Fibroblast of peridontal ligament (primary cell): ENCODE measurements around the gene USP49.
"Not testable (repeated sequence)": the region's sequence is repeated elsewhere in the genome, so short reads cannot be mapped to it uniquely, and the experiment has no call there.

Experiments
- DNase-seq: peaks from one replicate; pipeline ENCODE4 v3.0.0-alpha.2; 2010; ENCODE audit errors: extremely low read depth

The USP49 gene

DNA sequence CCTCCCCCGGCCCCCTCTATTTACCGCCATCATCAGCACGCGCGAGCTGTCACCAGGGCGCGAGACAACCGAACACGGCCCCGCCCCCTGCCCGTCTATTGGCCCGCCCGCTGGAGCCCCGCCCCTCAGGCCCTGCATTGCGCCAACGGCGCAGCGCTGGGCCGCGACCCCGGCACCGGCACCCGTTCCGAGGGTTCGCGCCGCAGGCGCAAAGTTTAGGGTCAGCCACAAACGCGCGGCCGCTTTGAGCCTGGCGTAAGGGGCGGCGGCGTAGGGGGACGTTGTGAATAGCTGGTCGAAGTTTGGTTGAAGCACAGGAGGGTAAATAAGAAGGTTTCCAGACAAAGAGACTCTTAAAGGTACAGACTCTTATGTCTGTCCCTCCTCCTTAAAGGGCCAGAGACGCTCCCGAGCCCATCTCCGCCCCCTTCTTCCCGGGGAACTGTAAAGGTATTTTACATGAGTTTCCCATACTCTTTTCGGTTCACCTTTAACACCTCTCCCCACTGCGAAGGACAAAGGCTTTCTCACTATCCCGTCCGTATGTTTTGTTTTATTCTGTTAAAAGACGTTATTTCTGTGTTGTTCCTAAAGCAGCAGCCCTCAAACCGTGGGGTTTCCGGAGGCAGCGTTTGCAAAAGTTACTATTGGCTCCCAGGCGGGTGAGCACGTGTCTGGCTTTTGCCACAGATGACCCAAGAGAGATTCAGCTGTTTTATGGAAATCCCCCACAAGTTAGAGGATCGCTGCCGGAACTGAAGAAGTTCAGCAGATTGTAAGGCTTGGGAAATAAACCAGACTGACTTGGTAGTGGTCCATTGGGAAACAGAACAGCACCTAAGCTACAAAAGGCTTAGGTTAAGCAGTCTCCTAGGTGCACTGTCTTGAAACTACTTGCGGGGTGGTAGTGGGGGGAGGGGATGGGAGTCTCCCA is at the start of gene USP49:
Gene USP49, minus strand, starts transcription at position 76 of the 934 bp plus-strand sequence. CDS start 88,392 bp downstream, outside the sequence.
- peak; percentile 81 for DNase-seq

DNA sequence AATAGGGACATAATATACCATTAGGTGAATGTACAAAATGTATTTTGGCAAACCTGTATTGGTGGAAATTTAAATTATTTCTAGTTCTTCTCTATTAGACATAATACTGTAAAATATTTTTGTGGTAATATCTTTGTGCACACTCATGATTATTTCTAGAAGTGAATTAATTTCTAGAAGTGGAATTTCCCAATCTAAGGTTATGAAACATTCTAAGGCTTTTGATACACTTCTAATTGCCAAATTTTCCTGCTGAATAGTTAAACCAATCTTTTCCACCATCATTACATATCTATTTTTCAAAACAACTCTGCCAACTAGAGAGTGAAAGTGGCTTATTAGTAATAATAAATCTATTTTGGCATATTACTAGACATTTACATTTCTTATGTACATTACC is 48.3 kb upstream of the USP49 start:
- DNase-seq: no peak

DNA sequence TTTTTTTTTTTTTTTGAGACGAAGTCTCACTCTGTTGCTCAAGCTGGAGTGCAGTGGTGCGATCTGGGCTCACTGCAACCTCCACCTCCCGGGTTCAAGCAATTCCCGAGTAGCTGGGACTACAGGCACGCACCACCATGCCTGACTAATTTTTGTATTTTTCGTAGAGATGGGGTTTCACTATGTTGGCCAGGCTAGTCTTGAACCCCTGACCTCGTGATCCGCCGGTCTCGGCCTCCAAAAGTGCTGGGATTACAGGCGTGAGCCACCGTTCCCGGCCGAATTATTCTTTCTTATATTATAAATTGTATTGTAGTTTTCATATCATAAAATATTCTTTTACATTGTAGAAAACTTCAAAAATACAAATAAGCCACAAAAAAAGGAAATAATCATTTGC is 47.7 kb upstream of the USP49 start:
- DNase-seq: not testable (repeated sequence)

DNA sequence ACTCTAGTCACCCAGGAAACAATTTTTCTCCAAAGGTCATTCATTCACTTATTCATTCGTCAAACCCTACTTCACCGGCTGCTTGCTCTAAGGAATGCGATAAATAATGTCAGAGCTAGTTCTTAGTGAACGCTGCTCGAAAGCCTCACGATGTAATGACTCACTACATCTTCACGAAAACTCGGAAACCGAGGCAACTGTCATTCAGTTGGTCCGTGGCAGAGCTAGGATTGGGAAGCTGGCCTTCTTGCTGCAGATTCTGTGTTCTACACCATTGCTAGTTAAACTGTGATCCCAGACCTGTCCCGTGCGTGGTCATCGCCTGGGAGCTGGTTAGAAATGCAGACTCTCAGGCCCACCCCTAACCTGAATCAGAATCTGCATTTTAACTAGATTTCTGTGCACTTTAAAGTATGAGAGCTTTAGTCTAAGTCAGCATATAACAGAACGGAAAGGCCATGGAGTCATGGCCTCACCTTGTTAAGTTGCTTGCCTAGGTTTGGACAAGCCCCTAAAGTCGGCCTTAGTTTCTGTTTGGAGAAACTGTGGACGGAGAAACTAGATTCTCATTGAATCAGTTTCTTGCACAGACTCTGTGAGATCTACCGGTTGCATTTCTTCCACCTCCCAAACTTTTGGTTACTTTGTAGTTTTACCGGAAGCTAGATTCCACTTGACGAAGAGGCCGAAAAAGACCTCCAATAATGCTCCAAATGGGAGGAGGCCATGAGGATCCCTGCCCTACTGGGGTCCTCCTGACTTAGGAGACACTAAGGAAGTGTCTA is 47.1 kb upstream of the USP49 start:
- DNase-seq: peak; percentile 77

DNA sequence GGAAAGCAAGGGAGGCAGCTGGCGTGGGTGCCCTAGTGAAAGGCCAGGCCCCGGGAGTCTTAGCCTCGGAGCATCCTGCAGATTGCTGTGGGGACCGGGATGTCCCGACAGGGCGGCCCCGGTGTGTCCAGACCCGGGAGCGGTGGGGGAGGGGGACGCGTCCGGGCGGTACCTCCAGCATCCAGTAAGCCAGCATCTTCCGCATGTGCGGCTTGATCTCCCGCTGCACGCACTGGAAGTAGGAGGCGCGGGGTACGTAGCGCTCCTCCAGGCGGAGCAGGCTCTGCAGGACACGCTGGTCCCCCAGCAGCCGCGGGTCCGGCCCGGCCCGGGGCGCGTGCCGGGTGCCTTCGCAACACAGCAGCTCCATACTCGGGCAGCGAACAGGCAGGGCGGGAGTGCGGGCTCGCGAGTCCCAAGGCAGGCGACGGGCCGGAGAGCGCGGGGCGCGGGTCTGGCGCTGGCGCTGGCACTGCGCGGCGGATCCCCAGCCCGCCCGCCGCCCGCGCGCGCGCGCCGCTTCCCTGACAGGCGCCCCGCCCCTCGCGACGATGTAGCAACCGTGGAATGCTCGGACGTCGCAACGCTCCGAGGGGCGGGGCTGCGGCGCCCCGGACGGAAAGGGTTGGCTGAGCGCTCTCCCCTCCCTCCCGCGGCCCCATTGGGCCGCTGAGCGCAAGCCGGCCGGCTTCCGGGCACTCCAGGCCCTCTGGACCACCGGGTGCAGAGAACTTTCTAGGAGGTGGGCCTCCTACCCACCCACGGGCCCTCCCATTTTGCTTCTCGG is 46.3 kb upstream of the USP49 start, which contains the start of gene CCND3:
Gene CCND3, minus strand, starts transcription at position 529 of the 787 bp plus-strand sequence. Its CDS starts 159 bp downstream, at position 370.
- peak; percentile 82 for DNase-seq

DNA sequence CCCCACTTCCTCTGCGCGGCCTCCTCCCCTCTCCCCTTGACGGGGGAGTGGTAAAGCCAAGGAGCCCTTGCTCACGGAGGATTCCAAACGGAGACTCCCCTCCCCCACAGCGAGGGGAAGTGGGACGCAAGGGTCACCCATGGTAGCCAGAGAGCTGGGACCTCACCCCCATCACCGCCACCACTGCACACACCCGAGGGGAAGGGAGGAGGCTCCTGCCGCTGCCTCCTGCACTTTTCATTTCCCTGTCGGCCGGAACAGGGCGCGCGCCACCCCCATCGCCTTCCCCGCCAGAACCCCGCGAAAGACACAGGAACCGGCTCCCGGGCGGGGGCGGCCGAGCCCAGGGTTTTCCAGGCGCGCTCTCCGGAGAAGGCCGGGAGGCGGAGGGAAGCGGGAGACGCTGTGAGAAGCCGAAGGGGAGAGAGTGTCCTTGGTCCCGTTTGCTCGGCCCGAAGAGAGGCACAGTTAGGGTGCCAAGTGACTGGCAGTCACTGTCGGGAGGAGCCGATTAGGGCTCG is 45.6 kb upstream of the USP49 start:
- no peak for DNase-seq

DNA sequence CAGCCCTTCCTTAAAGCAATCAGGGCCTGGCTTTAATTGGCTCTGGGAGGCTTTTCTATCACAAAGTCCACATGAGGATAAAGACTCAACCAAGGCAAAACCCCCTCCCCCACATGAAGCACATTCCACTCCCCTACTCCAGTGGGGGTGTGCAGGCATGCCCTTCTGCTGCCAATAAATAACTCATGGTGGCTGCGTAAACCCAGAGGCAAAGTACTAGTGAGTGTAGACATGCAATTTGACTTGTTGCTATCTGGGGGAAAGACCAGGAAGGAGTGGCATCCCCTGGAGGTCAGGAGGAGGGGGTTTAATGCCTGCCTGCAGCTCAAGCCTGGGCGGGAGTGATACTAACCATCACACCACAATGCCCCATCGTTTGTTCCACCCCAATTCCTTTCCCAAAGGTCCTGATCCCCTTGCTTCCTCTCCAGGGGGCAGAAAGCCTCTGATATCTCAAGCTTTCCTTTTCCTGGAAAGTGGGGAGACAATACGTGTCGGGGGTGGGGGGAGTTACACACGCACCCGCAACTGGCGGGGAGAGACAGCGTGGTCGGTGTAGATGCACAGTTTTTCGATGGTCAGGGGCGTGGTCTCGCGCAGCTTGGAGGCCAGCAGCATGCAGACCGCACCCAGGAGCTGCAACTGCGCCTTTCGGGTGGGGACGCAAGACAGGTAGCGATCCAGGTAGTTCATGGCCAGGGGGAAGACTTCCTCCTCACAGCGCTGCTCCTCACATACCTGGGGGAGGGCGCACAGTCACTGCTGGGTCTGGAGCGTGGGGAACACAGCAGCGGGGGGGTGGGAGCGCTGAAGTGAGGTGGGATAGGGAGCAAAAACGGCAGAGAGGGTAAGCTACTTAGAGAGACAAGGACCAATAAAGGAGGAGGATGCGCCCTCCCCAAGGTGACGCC is 44.9 kb upstream of the USP49 start:
- peak; percentile 39 for DNase-seq

DNA sequence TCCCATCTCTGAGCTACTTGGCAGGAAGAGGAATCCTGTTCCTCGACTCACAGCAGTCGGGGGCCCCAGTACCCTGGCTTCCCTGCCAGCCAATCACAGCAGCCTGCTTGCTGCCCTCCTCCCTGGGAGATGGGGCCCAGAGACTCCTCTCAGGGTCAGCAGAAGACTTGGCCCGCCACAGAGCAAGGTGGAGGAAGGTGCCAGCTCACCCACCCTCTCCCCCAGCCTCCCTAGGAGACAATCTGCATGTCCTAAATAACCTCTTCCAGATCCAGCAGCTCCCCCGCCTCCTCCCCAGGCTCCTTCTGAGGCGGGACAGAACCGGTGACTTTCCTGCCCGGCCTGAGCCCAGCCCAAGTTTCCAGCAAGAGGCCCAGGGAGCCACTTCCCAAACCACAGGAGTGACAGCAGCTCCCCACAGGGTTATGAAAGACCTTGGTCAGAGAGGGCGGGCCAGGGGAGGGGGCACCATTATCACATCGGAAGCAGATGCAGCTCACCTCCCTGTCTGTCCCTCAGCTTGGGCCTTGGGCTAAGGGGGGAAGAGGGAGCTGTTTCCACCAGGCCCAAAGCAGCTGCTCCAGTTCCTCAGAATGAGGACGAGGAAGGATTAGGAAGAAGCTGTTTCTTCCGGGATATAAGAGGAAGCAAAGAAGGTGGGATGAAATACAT is 44.1 kb upstream of the USP49 start:
- DNase-seq: peak; percentile 46

DNA sequence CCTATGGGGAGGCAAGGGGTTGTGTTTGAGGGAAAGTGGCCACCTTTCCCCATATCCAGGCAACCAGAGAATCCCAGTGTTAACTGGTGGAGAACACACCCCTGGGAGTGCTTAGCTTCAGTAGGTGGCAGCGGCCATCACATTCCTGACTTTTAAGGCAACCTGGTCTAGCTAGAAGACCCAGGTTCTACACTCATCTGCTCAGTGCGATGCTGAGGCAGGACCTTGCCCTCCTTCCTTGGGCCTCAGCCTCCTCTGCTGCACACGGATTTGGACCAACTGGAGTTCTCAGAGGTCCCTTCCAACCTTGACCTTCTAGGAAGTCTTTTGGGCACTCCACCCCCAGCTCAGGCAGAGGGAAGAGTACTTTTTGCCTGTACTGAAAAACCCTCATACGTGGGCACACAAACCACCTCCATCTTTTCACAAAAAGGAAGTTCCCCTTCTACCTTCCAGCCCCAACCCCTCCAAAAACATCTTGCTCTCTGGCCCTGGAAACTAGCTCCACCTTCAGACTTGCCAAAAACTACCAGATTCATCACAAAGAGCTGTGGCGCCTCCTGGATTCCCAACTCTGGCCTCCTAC is 43.5 kb upstream of the USP49 start:
- DNase-seq: no peak

DNA sequence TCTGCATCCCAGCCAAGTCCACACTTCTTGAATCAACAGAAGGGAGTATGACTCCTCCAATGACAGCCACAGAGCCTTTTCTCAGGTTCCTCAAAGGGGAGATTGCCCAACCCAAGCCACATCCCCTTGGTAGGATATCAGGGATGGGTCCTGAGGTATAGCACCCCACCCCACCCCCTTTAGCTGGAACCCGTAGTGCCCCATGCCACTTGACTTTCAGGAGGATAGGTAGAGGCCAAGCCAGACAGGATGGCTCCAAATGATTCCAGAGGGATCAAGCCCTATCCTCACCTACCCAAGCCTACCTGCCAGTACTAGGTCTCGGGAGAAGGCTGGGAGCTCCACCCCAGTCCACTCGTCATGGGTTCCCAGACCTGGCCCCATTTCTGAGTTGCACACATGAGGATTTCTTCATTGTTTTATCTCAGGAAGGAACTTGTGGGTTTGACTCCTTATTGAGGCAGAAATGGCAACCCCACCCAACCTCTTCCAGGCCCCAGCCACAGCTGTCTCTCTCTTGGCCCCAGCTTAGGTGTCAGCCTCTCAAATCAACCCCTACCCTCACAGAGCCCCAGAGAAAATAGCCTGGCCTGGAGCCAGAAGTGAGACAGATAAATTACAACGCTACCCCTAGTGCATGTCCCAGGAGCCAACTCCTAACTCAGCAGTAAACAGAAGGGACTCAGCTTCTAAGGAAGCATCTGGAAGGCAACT is 42.8 kb upstream of the USP49 start:
- DNase-seq: no peak

DNA sequence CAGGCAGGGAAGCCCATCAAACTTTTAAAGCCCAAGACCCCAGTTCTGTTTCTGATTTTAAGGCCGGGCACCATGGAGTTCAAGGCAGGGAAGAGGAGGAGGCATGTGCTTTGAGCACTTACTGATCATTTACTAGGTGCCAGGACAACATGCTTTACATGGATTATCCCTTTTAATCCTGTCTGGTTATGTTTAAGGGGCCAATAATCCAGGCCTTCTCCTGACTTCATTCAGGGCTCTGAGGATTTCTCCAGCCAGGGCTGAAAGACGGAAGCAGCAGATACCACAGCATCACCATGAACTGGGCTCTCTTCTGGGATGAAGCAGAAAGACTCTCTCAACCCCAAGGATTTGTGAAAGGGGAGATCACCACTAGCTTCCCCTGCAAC is 42.3 kb upstream of the USP49 start:
- DNase-seq: no peak

DNA sequence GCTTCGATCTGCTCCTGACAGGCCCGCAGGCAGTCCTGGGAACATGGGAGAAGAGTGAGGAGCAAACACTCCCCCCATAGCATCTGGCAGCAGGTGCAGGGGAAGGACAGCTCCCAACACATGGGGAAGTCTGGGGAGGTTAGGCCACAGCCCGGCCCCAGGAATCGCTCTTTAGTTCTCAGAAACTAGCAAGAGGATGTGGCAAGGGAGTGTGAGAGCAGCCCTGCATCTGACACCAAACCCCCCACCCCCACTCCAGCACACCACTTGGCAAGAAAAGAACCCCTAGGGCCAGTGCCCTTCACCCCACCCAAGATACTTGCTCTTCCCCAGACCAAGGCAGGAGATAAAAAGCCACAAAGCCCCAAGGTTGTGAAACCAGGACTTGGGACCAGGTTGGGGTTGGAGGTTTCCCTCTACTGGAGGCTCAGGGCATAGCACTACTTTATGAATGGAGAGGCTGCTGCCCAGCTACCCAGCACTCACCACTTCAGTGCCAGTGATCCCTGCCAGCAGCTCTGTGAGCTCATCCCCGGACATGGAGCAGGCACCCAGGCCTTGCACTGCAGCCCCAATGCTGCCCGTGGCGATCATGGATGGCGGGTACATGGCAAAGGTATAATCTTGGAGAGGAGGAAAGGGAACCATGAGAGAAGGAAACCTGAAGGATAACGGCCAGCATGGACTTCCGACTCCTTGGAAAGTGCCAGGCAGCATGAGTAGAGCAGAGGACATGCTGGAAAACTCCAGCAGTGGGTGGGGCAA is 41.1 kb upstream of the USP49 start:
- DNase-seq: peak; percentile 92

DNA sequence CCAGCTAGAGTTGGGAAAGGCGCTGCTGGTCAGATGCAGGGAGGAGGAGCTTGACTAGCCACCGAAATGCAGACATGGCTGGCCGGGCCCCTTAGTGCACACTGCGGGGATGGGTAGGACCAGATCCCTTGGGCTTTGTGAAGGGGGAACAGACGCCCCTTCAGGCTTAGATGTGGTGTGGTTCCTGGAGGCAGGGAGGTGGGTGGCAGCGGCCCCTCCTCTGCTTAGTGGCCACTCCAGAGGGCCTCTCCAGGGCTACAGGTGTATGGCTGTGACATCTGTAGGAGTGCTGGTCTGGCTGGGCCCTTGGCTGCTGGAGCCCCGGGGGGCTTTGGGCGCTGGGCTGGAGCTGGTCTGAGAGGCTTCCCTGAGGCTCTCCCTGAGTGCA is 40.5 kb upstream of the USP49 start:
- DNase-seq: no peak

DNA sequence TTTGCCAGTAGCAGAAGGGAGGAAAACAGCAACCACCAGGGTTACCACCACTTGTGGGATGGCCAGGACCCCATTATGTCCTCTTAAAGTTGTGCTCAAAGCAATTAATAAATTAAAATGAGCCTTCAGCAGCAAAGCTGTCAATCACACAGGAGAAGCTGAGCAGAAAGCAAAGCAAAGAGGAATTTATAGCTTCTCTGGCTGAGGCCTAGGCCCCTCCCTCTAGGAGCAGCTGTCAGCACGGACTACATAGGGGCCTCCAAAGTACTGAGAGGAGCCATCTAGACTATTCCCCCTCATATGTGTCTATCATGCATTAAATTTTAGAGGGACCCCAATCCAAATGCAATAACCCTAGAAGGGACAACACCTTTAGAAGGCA is 40.0 kb upstream of the USP49 start:
- DNase-seq: no peak

DNA sequence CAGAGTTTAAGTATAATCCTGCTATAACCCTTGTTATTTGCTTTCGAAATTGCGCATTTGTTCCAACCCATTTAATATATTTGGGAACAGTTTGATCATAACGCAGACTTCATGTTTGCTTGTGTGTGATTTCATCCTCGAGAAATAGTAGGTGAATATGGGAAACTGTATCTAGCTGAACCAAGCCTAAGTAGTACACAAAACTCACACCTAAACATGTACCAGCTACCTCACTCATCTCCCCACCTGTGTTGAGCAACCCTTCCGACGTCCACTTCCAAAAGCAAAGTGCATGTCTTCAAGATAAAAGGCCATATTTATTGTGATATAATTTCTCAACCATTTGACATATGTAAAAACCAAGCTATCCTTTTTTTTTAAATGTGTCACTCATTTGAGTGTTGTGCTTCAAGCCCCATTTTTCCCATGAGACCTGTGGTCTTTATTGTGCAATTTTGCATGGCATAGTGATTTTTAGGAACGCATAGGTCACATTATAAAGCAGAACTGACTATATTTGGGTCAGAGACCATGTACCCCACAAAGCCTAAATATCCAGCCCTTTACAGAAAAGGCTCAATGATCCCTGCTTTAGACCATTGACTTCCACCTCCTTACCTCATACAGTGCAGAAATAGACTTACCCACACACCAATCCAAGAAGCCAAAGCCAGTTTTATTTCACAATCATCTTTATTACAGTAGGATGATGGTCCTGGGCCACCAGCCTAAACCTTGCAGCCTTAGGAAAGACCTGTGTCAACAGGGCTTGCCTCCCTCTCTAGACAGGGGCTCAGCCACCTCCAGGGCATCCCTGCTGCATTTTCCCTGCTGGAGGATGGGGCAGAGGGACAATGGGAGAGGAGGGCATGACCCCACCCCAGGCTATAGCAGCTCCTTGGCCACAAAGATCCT is 39.4 kb upstream of the USP49 start:
- DNase-seq: peak; percentile 38

DNA sequence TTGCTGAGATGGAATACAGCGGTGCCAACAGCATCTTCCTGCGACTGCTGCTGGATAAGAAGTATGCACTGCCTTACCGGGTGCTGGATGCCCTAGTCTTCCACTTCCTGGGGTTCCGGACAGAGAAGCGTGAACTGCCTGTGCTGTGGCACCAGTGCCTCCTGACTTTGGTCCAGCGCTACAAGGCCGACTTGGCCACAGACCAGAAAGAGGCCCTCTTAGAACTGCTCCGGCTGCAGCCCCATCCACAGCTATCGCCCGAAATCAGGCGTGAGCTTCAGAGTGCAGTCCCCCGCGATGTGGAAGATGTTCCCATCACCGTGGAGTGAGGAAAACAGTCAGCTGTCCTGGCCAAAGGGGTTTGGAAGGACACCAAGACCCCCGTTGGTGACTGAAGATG is 37.2 kb upstream of the USP49 start:
- no peak for DNase-seq

DNA sequence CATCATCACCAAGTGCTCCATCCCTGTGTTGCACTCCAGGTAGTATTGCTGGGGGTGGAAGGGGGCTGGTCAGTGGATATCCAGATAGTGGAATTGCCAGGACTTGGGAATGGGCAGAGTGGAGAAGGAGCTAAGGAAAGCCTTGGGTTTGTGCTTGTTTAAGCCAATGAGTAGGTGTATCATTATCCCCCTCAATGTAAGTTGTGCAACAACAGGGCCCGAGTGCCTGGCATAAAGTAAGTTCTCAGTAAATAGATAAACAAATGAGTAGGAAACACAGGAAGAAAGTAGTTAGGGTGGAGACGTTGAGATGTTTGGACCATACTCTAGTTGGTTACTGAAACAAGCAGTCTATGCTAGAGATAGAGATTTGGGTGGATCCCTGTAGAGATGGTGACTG is 36.6 kb upstream of the USP49 start:
- no peak for DNase-seq
